NB4 (cell line): Measurements from ENCODE around the gene RASL11A.
"Not testable (repeated sequence)": the region's sequence is repeated elsewhere in the genome, so short reads cannot be mapped to it uniquely, and the experiment has no call there.

ENCODE experiments used
- DNase-seq: peaks from one replicate; pipeline ENCODE4 v3.0.0; 2010; ENCODE audit warnings: low read depth
- H3K4me3 ChIP-seq: one replicate; pipeline ENCODE4 v1.5.1; 2011; ENCODE audit warnings: mild to moderate bottlenecking, low read depth, low read length, moderate library complexity
- MAX ChIP-seq: IDR thresholded peaks from 2 replicates; pipeline ENCODE4 v1.6.1; 2011; ENCODE audit warnings: low read depth, low read length
- MYC ChIP-seq: IDR thresholded peaks from 2 replicates; pipeline ENCODE4 v1.6.1; 2011; ENCODE audit warnings: low read depth, low read length
- POLR2A ChIP-seq: IDR thresholded peaks from 2 replicates; pipeline ENCODE4 v1.6.1; 2011; ENCODE audit warnings: mild to moderate bottlenecking; ENCODE audit not compliant: insufficient read length; ENCODE audit errors: extremely low read depth
- TF ChIP-seq, protein P1 (sequence below): IDR thresholded peaks from one replicate; pipeline ENCODE4 v1.5.1; 2012; ENCODE audit warnings: low read depth, low read length

The RASL11A gene

GRCh38 chr13:27319404-27319803, 48.8 kb downstream of the RASL11A start:
- TF ChIP-seq MYC (no peak), MAX (no peak), POLR2A (no peak)
- TF ChIP-seq, protein P1, sequence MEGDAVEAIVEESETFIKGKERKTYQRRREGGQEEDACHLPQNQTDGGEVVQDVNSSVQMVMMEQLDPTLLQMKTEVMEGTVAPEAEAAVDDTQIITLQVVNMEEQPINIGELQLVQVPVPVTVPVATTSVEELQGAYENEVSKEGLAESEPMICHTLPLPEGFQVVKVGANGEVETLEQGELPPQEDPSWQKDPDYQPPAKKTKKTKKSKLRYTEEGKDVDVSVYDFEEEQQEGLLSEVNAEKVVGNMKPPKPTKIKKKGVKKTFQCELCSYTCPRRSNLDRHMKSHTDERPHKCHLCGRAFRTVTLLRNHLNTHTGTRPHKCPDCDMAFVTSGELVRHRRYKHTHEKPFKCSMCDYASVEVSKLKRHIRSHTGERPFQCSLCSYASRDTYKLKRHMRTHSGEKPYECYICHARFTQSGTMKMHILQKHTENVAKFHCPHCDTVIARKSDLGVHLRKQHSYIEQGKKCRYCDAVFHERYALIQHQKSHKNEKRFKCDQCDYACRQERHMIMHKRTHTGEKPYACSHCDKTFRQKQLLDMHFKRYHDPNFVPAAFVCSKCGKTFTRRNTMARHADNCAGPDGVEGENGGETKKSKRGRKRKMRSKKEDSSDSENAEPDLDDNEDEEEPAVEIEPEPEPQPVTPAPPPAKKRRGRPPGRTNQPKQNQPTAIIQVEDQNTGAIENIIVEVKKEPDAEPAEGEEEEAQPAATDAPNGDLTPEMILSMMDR: no peak
- DNase-seq: no peak
- H3K4me3 ChIP-seq: no peak overlapping the region

GRCh38 chr13:27321468-27322431, 51.1 kb downstream of the RASL11A start:
- H3K4me3 ChIP-seq: no peak overlapping the region
- no peak for DNase-seq
- TF ChIP-seq POLR2A (no peak), MAX (no peak)
- TF ChIP-seq, protein P1: no peak

GRCh38 chr13:27322443-27322842, 51.8 kb downstream of the RASL11A start:
- DNase-seq, H3K4me3 ChIP-seq: not testable (repeated sequence)
